Left ventricle myocardium inferior (tissue), 1 donor: Measurements from ENCODE around the gene PARD3B. TPM values are rescaled to one million over a fixed set of nuclear protein-coding genes. Genes with fewer than 3 reads are reported as not detected.

Experiments
- DNase-seq: peaks from one replicate; pipeline ENCODE4 v3.0.0-alpha.2; 2020
- H3K27ac ChIP-seq: fragments of 200-600 bp; replicated peaks from 2 replicates; pipeline ENCODE4 v1.8.0; 2021
- H3K27me3 ChIP-seq: fragments of 200-600 bp; 2 replicates; pipeline ENCODE4 v1.8.0; 2021; ENCODE audit warnings: low read depth
- H3K36me3 ChIP-seq: fragments of 200-600 bp; 2 replicates; pipeline ENCODE4 v1.8.0; 2021
- H3K4me1 ChIP-seq: fragments of 200-600 bp; 2 replicates; pipeline ENCODE4 v1.8.0; 2021
- H3K4me3 ChIP-seq: fragments of 200-600 bp; 2 replicates; pipeline ENCODE4 v1.8.0; 2021; ENCODE audit warnings: mild to moderate bottlenecking, moderate library complexity
- H3K9me3 ChIP-seq: fragments of 200-600 bp; replicated peaks from 2 replicates; pipeline ENCODE4 v1.8.0; 2021
- intact Hi-C: fragments of 100-400 bp; cut with micrococcal nuclease; formaldehyde crosslinking; loops from one replicate; pipeline ENCODE4 v1.11.0; 2022
- total RNA-seq: library from RNA; stranded (reverse); fragmentation: NEBNext Ultra II Directional; extraction: Animal tissue kit (Norgen Biotek cat#: 25700); gene quantifications from one replicate; pipeline ENCODE4 v1.2.1, GENCODE V29; 2021
- TF ChIP-seq, protein P1 (sequence below): fragments of 200-600 bp; IDR thresholded peaks from 2 replicates; pipeline ENCODE4 v1.8.0; 2021; ENCODE audit warnings: antibody characterized with exemption, mild to moderate bottlenecking, borderline replicate concordance
- donor health status: DM: no; HTN: yes; CAD: no; lungs with severe emphysema.

The PARD3B gene
- total RNA-seq, 1 donor from 2014 or later: 9.1 TPM

DNA sequence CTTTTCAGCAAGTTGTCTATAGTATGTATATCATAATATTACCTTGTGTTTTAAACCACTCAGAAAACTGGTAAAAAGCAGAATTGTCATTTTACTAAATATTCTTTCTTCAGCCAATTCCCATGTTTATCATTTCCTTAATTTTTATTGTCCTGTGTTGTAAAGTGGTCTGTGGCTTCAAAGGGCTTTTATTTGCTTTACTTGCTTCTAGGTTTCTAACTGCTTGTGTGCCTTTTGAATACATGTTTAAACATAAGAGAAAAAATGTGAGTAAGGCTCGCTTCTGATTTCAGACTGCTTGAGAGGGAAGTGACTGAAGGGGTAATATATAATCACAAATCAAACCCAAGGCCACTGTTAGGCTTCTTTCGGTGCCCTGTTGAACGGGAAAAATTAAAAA is 729.5 kb downstream of the PARD3B start:
- no peak for DNase-seq
- H3K36me3 ChIP-seq: no peaks in the 10 kb centered on the region
- H3K4me3 ChIP-seq: no peak overlapping the region
- no peaks in the 10 kb centered on the region for H3K27me3 ChIP-seq
- TF ChIP-seq, protein P1, sequence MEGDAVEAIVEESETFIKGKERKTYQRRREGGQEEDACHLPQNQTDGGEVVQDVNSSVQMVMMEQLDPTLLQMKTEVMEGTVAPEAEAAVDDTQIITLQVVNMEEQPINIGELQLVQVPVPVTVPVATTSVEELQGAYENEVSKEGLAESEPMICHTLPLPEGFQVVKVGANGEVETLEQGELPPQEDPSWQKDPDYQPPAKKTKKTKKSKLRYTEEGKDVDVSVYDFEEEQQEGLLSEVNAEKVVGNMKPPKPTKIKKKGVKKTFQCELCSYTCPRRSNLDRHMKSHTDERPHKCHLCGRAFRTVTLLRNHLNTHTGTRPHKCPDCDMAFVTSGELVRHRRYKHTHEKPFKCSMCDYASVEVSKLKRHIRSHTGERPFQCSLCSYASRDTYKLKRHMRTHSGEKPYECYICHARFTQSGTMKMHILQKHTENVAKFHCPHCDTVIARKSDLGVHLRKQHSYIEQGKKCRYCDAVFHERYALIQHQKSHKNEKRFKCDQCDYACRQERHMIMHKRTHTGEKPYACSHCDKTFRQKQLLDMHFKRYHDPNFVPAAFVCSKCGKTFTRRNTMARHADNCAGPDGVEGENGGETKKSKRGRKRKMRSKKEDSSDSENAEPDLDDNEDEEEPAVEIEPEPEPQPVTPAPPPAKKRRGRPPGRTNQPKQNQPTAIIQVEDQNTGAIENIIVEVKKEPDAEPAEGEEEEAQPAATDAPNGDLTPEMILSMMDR: no peak
- H3K27ac ChIP-seq: no peak overlapping the region
- intact Hi-C loops: no loop called here
- H3K4me1 ChIP-seq: no peaks in the 10 kb centered on the region
- no peaks in the 10 kb centered on the region for H3K9me3 ChIP-seq

DNA sequence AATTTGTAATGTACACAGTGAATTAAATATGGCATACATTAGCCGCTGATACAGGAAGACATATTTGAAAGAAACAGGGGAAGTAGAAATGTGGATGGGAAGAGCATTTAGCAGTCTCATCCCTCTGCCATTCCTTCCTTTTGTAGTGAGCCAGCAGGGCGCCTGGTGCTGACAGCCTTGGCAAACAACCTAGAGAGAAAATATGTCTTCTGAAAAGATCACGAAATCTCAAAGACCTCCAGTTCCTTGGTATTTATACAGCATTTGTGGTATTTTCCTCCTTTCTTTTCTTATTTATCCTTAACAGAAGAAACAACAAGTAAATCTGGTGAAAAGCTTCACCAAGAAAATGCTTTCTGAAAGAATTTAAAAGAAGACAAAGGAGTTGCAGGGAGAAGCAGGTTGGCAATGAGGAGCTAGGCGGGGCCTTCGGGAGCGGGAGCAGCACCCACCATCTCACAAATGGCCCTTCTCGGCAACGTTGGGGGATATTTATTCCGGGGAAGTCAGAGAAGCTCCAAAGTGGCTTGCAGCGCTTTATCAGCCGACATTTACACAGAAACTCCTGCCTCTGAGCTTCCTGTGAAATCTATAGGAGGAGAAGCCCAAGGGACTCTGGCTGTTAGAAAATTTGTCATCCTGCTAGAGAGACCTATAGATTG is 731.0 kb downstream of the PARD3B start:
- no peaks in the 10 kb centered on the region for H3K9me3 ChIP-seq
- no peaks in the 10 kb centered on the region for H3K27me3 ChIP-seq
- TF ChIP-seq, protein P1: no peak
- no peak for DNase-seq
- intact Hi-C loops: no loop called here
- H3K27ac ChIP-seq: no peak overlapping the region
- H3K4me1 ChIP-seq: no peaks in the 10 kb centered on the region
- H3K4me3 ChIP-seq: no peak overlapping the region
- no peaks in the 10 kb centered on the region for H3K36me3 ChIP-seq

DNA sequence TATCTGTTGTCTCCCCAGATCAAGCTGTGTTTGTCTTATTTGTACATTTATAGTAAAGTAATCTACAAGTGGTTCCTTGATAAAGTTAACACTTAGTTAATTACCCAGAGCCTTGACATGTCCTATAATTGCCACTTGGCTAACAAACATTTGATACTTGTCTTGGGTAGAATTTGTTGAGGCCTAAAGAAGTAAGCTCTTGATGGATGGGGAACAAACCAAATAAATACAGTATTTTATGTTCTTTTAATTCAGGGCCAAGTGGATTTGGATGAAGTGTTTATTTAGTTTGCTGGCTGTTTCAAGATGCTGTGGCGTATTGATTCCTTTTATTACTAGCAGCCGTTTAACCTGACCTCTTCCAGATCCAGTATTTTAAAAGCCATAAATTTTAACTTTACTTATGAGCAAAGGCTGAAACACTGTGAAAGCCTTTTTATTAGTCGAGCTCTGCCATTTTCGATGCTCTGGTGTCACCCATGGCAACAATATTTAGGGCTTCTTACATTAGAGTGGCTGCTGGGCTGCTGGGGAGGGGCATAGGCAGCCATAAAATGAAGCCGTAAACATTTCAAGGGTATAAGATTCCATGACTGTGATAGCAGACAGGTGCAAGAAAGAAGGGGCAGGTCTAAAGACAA is 735.4 kb downstream of the PARD3B start:
- no peak overlapping the region for H3K4me3 ChIP-seq
- no peak for DNase-seq
- no peaks in the 10 kb centered on the region for H3K27me3 ChIP-seq
- intact Hi-C loops: no loop called here
- H3K9me3 ChIP-seq: no peaks in the 10 kb centered on the region
- TF ChIP-seq, protein P1: no peak
- H3K4me1 ChIP-seq: no peaks in the 10 kb centered on the region
- no peak overlapping the region for H3K27ac ChIP-seq
- no peaks in the 10 kb centered on the region for H3K36me3 ChIP-seq

DNA sequence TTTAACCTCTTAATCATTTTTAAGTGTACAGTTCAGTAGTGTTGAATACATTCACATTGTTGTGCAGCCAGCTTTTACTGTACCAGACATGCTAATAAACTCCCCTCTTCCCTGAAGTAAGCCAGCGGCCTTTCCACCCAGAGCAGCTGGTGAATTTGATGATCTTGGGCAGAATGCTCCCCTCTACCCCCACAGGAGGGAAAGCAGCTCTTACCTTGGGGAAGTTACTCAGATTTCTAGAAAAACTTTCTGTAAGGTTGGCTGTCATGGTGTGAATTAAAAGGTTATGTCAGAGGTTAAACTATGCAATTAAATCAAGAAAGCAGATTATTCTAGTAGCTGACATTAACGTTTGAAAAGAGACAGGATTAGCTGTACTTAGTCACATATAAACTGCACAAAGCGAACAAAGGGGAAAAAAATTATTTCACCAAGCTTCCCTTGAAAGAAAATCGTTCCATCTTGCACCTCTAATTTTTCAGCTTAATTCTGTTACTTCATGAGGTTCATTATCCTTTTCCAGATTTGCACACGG is 738.5 kb downstream of the PARD3B start:
- Histone ChIP-seq H3K9me3 (no peaks in the 10 kb centered on the region), H3K36me3 (no peaks in the 10 kb centered on the region), H3K27ac (no peak overlapping the region), H3K4me3 (no peak overlapping the region), H3K4me1 (no peaks in the 10 kb centered on the region), H3K27me3 (no peaks in the 10 kb centered on the region)
- TF ChIP-seq, protein P1: no peak
- intact Hi-C loops: no loop called here
- DNase-seq: no peak

DNA sequence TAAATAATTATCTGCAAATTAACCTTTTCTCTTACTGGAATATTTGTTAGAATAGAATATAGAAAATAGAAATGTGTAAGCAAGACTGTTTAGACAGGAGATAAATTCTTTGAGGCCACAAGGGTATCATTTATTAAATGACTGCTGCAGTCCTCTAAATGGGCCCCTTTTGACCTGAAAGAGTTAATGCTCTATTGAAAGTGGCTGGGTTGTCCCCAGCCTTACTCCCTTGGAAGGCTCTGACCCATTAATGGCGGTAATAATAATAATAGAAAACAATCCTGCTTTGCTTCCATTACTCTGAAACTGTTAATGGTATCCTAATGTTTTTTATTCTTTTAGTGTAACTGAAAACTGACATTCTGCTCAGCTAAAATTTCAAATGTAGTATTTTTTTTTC is 739.1 kb downstream of the PARD3B start:
- Histone ChIP-seq H3K9me3 (no peaks in the 10 kb centered on the region), H3K4me3 (no peak overlapping the region), H3K27ac (no peak overlapping the region), H3K27me3 (no peaks in the 10 kb centered on the region), H3K36me3 (no peaks in the 10 kb centered on the region), H3K4me1 (no peaks in the 10 kb centered on the region)
- DNase-seq: no peak
- intact Hi-C loops: no loop called here
- TF ChIP-seq, protein P1: no peak
